Measurements from ENCODE around the gene COBLL1.
"Not testable (repeated sequence)": the region's sequence is repeated elsewhere in the genome, so short reads cannot be mapped to it uniquely, and the experiment has no call there.

The COBLL1 gene

GRCh38 chr2:164766216-164766953 lies 75.2 kb downstream of the COBLL1 start:
- no peak for TF ChIP-seq CTCF (IDR thresholded peaks at IDR 0.05; ENCODE audit: insufficient read depth, missing control alignments)
- DNase-seq (ENCODE audit: insufficient read length, low spot score) (no peak), FAIRE-seq (peak; percentile 29)

- no peak for TF ChIP-seq CTCF (IDR thresholded peaks at IDR 0.05; ENCODE audit: insufficient read depth, missing control alignments)
- peak; percentile 75 for FAIRE-seq
- DNase-seq (ENCODE audit: insufficient read length, low spot score): no peak
Measured at GRCh38 chr2:164764996-164765395, 76.6 kb downstream of the COBLL1 start.

- DNase-seq (ENCODE audit: insufficient read length, low spot score): no peak
Measured at GRCh38 chr2:164764474-164764873, 77.1 kb downstream of the COBLL1 start.

GRCh38 chr2:164763431-164763830 lies 78.2 kb downstream of the COBLL1 start:
- TF ChIP-seq CTCF (IDR thresholded peaks at IDR 0.05; ENCODE audit: insufficient read depth, missing control alignments): no peak
- DNase-seq (ENCODE audit: insufficient read length, low spot score) (no peak), FAIRE-seq (no peak)

More at GRCh38 chr2:164764474-164764873, 77.1 kb downstream of the COBLL1 start:
- no peak for FAIRE-seq
- no peak for TF ChIP-seq CTCF (IDR thresholded peaks at IDR 0.05; ENCODE audit: insufficient read depth, missing control alignments)

- no peak for TF ChIP-seq CTCF (IDR thresholded peaks at IDR 0.05; ENCODE audit: insufficient read depth, missing control alignments)
- DNase-seq (ENCODE audit: insufficient read length, low spot score): no peak
- peak; percentile 87 for FAIRE-seq
Measured at GRCh38 chr2:164761737-164762460, 79.7 kb downstream of the COBLL1 start.

GRCh38 chr2:164761201-164761600 lies 80.4 kb downstream of the COBLL1 start:
- not testable (repeated sequence) for FAIRE-seq; DNase-seq (ENCODE audit: insufficient read length, low spot score)

GRCh38 chr2:164760179-164760578 lies 81.4 kb downstream of the COBLL1 start:
- no peak for TF ChIP-seq CTCF (IDR thresholded peaks at IDR 0.05; ENCODE audit: insufficient read depth, missing control alignments)
- FAIRE-seq (peak; percentile 41), DNase-seq (ENCODE audit: insufficient read length, low spot score) (no peak)

Measured in D721Med (cell line).